Inflammatory macrophage treated with lipopolysaccharide for 4 hours (primary cell): ENCODE results near the gene CST5.
"Not testable (repeated sequence)": the region's sequence is repeated elsewhere in the genome, so short reads cannot be mapped to it uniquely, and the experiment has no call there.

Experiments used
- DNase-seq: peaks from one replicate; pipeline ENCODE4 v3.0.0-alpha.2; 2020

CST5 gene, protein sequence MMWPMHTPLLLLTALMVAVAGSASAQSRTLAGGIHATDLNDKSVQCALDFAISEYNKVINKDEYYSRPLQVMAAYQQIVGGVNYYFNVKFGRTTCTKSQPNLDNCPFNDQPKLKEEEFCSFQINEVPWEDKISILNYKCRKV

DNA sequence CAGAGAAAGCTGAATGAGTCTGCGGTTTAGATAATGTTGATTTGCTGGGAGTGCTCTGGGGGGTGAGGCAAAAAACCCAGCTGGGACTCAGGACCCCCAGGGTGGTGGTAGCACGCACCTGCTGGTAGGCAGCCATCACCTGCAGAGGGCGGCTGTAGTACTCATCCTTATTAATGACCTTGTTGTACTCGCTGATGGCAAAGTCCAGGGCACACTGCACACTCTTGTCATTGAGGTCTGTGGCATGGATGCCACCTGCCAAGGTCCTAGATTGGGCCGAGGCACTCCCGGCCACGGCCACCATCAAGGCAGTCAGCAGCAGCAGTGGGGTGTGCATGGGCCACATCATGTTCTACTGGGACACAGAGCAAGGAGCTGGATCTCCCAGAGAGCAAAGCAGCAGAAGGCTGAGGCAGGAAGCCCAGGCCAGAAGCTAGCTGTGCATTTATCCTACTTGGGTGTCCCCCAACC lies at the start of gene CST5:
Gene CST5 (minus strand): TSS at position 421 of the 471 bp plus-strand sequence. CDS start 72 bp downstream, at position 349.
- DNase-seq: no peak

DNA sequence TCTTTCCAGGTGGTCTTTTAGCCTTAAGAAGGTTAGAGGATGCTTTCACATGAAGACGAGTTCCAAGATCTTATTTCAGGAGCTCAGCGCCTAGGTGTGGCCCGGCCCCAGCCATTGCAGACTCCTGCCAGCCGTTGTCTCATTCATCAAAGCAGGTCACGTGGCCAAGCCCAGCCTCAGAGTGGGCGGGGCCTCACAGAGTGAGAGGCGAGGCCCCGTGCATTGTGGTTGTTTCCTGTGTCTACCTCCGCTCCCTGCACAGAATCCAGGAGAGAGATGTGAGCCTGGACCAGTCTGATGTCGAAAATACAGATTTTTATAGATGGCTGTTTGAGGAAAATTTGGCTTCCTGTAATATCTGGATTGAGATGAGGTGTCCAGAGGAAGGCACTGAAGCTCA lies 49.2 kb upstream of the CST5 start:
- DNase-seq: no peak

DNA sequence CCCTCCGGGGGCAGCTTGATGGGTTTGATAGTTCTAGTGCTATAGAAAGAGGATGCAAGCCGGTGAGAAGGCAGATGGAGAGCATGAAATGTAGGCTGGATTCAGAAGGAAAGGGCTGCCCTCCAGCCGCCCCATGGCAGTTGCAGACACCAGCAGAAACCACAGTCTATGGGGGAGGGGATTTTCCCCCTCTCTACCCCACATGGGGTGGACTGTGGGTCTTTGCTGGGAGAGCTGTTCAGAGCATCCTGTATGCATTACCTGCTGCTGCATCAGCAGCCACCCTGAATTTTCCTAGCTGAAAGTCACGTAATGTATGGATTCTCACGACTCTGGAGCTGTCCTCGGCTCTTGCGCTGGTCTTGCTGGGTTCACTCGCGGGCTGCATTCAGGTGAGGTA lies 48.8 kb upstream of the CST5 start:
- no peak for DNase-seq

DNA sequence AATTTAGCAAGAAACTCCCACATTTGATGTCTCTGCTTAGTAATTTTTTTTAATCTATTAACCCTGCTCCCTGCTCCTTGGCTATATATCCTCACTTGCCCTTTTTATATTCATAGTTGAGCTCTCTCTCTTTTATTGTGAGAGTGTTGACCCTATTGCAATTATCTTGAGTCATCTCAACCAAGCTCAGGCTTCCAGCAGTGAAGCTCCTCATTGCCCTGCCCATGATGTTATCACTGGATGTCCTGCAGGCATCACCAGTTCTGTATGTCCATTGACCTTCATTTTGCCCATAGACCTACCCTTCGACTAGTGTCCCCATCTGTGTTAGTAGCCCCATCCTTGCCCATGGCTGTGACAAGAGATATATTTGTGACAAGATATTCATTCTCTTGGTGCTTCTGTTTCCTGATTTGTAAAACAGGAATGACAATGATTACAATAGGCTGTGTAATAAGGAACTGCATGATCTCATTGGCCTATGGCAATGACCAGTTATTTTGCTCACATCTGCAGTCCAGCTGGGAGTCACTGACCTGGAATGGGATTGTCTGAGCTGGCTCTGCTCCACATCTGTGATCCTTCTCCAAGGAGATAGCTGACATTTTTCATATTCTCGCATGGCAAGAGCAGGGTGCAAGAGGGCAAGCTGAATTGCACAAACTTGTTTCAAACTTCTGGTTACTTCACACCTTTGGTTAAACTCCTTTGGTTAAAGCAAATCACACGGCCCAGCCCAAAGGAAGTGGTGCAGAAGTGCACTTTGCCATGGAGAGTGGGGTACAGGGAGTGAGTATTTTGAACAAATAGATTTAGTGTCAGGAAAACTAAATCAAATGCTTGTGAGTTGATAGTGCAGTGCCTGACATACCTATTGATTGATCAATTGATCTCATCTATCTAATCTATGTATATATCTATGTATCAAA lies 47.7 kb upstream of the CST5 start:
- DNase-seq: no peak

DNA sequence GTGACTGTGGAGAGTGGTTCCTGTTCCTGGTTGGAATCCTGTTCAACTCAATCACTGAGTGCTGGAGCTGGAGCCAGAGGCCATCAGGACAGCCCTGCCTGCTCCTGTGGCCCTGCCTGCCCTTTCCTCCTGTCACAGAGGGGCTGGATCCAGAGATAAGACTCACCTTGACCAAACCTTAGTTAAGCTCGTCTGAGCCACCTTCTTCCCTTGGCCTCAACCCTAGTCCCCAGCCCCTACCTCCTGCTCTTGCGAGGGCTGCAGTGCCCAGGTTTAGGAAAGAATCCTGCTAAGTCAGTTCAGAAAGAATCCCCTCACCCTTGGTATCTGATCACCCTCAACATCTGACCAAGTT lies 47.0 kb upstream of the CST5 start:
- DNase-seq: no peak

DNA sequence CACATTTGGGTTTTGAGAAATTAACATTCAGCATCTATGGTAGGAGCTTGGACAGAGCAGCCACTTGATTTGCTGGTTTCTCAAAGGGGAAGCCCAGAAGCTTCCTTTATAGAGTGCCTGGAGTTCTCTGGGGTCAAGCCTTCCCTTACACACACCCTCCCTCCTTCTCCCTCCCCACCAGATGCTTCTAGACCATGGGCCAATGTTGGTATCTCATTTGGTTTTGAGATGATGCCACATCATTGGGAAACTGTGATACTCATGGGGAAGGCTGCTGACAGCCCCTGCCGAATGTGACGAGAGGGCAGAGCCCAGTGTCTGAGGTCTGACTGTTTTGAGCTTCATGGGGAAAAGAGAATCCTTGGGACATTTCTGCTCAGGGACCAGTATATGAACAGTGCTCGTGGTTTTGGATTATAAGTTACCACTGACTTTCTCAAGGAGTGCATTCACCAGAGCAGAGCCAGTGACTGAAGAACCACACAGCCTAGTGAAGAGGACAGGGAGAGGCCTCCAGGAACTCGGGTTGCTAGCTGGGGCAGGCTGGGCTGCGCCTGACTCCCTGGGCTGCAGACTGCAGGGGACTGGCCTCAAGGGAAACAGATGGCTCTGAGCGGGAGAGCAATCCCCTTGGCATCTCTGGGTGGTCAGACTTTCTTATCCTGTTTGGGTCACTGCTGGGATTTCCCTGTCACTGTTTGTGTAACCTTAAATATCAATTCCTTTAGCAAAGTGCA lies 46.4 kb upstream of the CST5 start:
- no peak for DNase-seq

DNA sequence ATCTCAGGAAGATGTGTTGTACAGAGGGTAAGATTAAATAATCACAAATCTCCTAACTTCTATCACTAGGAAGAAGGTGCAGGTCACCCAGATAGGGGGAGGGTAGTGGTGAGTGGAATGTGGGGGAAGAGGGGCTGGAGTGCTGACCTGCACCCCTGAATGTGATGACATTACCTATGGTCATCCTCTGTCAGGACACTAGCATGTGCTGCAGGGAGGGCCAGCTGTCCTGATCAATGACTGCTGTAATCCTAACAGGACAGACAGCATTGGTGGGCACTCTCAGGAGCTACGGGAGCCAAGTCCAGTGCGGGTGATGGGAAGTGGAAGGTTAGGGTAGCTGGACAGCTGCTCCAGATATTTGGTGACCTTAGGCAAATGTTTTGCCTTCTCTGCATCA lies 45.2 kb upstream of the CST5 start:
- DNase-seq: no peak

DNA sequence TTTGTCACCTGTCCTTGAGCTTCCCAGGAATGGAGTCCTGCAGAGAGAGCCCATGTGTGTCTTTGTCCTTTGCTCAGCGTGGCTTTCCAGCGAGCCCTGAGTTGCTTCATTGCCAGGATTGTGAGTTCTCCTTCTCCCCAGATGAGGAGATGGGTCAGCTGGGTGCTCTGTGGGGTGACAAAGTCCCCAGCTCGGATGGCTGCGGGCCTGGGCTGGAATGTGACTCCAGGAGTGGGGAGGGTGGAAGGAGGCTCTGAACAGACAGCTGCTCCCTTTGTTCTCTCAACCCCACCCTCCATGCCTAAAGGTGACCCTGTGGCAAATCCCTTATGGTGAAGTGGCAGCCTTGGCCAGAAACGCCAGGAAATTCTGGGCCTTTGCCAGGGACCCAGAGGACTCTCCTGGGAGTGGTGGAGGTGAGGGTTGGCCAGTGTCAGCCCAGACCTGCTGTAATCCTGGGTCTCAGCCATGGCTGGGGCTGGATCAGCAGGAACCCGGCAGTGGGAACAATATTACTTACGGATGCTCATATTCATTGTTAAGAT lies 44.4 kb upstream of the CST5 start:
- DNase-seq: no peak

DNA sequence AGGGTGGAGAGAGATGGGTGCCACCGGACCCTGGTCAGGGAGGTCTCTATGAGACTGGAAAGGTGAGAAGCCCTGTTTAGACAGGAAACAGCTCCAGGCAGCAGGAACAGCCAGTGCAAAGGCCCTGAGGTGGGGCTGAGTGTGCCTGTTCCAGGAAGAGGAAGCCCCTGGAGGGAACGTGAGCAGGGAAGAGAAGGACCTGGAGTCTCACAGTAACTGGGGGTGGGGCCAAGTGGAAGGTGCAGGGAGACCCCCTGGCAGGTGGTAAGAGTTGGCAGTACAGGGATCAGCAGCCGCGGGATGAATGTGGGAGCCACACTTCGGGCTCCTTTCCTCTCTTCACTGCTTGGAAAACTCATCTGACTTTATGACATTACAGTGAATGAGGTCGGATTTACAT lies 43.8 kb upstream of the CST5 start:
- no peak for DNase-seq

DNA sequence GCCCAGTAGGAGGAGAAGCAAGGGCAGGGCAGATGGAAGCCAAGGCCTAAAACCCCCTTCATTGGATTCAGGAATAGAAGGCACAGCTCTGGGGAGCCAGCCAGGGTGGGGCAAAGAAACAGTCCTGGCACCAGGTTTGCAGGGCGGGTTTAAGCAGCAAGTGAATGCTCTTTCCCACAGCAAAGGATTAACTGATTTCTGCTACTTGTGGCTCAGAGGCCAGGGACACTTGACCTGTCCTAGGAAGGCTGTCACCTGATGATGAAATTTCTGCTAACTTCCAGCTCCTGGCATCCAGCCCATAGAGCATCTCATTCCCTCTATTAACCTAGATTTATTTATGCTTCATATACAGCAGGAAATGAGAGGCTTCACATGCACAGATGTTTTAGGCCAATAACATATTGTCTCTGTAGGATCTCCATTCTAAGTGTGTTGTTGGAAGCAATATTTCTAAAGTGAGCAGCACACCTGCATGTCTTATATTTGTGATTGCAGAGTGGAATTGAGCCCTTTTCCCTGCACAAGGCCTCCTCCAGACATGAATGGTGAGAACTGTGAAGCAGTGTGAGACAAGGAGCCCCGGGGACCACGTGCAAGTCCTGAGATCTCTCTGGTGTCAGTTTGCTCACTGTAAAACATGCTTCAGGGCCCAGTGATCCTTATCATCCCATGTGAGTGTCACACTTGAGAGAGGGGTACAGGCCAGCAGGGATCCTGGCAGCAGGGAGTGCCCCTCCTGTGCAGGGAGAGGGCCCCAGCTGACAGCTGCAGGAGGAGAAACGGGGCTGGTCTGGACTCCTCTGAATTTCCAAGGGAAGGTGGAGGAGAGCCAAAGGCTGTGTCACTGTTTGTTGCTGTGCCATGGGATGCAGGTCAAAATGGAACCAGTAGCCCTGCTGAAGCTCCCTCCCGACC lies 41.1 kb upstream of the CST5 start:
- DNase-seq: no peak

DNA sequence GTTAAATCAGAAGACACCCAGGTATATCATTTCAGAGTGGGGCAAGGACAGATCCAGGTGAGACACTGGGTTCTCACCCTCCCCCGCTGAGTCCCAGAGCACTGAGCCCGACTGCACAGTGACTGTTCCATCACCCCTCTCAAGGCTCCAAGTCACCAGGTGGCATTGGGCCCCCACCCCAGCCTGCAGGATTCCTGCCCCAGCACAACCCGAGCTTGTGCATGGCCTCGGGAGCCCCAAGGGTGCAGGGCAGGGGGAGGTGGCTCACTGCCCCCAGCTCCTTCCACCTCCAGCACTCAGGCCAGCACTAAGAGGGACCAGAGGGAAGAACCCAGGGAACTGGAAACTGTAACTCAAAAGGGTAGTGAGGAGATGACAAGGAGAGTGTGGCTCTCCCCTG lies 39.3 kb upstream of the CST5 start:
- no peak for DNase-seq

DNA sequence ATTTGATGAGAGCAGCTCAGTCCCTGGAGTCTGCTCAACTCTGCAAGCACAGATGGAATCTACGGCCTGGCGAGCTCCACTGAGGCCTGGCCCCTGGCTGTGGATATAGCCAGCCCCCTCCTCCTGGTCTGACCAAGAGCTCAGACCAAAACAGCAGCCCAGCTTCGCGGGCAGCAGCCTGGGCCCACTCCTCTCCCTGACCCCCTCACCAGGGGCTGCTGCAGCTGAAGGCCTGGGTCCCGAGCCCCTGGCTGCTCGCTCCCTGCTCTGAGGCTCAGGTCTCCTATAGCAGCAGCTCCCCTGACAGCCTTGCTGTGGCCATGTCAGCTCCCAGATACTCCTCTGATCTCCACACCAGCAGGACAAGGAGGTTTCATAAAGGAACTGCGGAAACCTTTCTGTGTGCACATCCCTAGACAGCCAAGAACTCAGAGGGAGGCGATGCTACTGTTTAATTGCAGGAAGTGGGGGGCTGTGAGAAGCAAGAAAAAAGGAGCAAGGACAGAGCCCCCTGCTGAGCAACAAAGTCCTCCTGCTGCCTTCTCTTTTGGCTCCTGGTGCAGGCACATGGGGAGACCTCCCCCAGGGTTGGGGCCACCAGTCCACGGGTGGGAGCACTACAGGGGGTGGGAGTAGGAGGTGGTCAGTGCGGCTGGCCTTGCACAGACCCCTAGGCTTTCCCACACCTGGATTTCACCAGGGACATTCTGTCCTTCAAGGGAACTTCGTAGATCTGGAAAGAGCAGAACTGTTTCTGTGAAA lies 38.7 kb upstream of the CST5 start:
- no peak for DNase-seq

DNA sequence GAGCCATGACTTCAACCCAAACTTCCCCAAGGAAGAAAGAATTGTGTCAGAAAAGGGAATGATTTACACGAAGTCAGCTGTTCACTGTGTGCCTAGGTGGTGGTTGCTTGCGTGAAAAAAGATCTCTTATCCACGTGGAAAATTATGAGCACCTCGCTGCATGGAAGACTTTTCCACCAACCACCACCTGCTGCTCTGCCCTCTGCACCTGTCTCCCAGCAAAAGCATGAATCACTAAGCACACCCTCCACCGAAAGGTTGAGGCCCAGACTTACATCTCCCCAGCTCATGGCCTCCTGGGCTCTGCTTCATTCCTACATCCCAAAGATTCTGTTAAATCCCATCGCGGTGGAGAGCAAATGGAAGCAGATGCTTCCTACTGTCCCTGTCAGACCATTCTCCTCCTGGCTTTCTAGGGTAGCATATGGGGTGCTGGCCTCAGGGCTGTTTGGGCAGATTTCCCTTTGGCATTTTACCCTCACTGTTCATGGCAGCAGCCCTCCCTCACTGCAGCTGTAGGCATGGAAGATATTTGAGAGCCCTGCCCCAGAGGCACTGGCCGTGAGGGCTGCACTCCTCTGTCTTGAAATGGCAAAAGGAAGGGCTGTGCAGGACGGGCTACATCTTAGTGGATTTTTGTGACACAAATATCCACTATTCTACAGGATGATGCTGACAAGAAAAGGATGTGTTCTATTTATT lies 37.6 kb upstream of the CST5 start:
- no peak for DNase-seq

DNA sequence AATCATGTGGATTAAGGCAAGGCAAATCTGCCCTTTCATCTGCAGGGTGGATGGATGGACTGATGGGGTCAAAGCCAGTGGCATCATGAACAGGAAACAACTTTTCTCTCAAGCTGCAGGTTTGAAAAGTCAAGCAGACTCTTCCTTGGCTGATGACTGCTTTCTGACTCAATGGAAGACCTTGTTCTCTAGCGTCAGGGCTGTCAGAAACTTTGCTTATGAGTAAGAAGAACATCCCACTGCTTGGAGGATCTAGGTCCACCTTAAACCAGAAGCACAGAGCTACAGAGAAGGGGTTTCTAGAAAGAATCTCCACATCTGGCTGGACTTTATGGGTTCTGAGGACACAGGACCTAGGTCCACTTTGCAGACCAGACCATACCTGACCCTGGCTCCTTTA lies 36.3 kb upstream of the CST5 start:
- DNase-seq: no peak

DNA sequence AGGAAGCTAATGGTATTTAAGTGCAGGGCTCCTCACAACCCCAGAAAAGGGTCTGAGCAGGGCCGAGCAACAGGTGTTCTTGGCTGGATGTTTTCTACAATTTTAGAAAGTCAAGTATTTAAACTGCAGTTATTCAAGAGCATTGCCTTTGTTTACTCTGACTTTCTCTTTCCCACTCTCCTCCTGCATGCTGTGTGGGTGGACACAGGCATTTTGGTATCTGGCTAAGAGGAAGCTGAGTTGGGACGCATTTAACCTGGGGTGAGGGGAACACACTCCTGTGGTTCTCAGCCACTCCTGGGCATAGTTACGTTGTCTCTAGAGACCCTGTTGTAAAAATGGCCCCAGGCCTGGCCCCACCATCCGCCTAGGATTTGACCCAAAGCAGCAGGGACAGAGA lies 34.9 kb upstream of the CST5 start:
- DNase-seq: not testable (repeated sequence)

DNA sequence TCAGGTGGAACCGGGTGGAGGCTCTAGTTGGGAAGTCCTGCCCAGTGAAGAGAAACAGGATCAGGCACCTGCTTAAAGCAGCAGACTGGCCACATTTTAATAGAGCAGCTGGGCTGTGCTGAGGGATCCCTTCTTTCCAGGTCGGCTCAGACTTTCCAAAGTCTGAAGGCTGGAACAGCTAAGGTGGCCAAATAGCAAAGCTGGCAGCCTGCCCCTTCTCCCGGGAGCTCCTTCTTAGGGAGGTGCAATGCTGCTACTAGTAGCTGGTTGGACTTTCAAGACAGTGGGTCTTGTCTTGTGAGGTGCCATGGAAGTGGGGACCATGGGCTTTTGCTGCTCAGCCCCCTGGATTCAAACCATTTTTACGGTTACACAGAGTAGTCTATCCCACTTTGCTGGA lies 30.7 kb upstream of the CST5 start:
- no peak for DNase-seq

DNA sequence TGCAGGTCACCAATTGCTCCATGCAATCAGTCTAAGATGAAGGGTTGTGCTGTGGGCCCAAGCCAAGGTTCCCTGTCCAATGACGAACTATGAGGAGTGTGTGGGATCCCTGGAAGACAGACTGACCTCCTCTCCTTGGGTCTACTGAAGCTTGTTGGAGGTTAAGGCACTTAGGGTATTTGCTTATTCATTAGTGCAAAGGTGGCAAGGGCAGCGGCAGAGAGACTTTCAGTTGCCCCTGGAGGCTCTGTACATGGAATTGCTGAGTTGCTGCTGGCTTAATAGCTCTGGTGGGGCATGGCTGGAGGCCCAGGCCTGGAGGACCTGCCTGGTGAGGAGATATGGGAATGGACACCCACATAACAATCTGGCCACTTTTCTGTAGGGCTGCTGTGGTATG lies 29.8 kb upstream of the CST5 start:
- no peak for DNase-seq

DNA sequence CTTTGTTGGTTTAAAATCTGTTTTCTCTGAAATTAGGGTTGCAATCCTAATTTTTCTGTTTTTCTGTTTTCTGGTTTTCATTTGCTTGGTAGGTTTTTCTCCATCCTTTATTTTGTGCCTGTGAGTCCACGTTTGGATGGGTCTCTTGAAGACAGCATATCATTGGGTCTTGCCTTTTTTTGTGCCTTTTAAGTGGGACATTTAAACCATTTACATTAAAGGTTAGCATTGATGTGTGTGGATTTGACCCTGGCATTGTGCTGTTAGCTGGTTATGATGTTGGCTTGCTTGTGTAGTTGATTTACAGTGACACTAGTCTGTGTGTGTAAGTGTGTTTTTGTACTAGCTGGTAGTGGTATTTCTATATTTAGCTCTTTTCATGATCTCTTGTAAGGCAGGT lies 28.0 kb upstream of the CST5 start:
- DNase-seq: no peak

DNA sequence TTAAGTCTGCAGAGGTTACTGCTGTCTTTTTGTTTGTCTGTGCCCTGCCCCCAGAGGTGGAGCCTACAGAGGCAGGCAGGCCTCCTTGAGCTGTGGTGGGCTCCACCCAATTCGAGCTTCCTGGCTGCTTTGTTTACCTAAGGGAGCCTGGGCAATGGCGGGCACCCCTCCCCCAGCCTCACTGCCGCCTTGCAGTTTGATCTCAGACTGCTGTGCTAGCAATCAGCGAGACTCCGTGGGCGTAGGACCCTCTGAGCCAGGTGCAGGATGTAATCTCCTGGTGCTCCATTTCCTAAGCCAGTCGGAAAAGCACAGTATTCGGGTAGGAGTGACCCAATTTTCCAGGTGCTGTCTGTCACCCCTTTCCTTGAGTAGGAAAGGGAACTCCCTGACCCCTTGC lies 22.8 kb upstream of the CST5 start:
- DNase-seq: not testable (repeated sequence)

DNA sequence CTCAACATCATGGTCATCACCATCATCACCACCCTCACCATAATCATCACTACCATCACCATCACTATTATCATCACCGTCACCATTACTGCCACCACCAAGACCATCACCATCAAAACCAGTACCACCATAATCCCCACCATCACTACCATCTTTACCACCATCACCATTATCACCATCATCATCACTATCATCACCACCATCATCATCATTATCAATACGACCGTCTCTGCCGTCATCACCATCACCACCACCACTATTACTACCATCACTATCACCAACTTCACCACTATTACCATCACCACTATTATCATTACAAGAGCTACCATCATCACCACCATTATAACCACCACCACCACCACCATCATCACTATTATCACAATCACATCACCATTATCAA lies 11.3 kb upstream of the CST5 start:
- DNase-seq: not testable (repeated sequence)

DNA sequence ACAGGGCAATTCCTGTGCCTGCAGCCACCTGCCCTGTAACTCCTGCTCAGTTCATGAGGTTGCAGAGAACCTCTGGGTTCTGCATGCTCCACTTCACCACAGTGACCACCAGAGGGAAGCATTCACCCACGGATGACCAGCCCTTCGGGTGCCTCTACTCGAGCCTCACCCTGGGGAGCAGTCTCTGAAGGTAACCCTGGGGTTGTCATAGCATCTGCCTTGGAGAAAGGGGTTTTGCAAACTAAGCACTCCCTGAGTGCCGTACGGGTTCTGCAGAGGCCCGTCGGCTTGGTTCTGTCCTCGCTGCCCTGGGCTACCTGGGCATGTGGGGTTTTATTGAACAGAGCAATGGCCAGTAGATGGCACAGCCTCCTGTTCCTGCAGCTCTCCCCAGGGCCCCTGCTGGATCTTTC lies 10.2 kb upstream of the CST5 start:
- peak; percentile 25 for DNase-seq
